ENCODE measurements around the gene STUM. TPM values are rescaled to one million over a fixed set of nuclear protein-coding genes. Genes with fewer than 3 reads are reported as not detected.

STUM gene
- total RNA-seq, 1 donor from 2014 or later, result not detected

DNA sequence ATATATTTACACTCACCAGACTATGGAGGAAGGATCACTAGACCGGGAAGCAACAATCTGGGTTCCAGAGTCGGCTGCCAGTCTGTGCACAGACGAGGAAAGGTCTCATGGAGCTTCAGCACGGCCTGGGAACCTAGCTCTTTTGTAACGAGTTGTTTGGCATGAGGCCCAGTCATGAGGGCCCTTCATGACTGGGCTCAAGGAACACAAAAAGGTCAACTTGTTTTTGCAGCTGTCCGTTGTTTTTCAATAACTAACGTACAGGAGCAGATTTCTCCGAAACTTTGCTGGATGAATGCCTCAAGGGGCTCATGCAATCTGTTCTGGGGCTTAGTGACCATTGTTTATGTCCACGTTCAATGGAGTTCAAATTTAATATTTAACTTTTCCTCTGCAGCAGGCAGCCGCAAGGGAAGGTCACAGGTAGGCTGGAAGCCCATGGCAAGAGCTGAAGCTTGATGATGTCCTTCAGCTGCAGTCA is 5.9 kb upstream of the STUM start:
- Histone ChIP-seq H3K27ac (no peak overlapping the region), H2AFZ (replicated peaks) (no peak overlapping the region), H3K36me3 (no peaks in the 10 kb centered on the region), H3K9ac (no peak overlapping the region), H3F3A (ENCODE audit: low read depth) (no peaks in the 10 kb centered on the region), H3K9me3 (ENCODE audit: low read depth) (no peaks in the 10 kb centered on the region), H3K27me3 (peaks cover 24% of the 10 kb centered on the region), H4K20me1 (ENCODE audit: low read depth) (no peaks in the 10 kb centered on the region), H3K4me3 (no peak overlapping the region), H3K79me2 (ENCODE audit: low read depth) (no peaks in the 10 kb centered on the region), H3K4me2 (no peak overlapping the region), H3K4me1 (no peaks in the 10 kb centered on the region)
- H3K36me3 Mint-ChIP-seq, result no peaks in the 10 kb centered on the region
- H3K27ac Mint-ChIP-seq, result no peak overlapping the region
- no peak for DNase-seq (ENCODE audit: low spot score)
- peaks cover 5% of the 10 kb centered on the region for H3K4me1 Mint-ChIP-seq
- H3K9me3 Mint-ChIP-seq, result no peaks in the 10 kb centered on the region
- H3K27me3 Mint-ChIP-seq (ENCODE audit: insufficient read depth, low read depth), result peaks cover 10% of the 10 kb centered on the region
- TF ChIP-seq EZH2phosphoT487 (IDR thresholded peaks at IDR 0.05) (no peak), EZH2 (IDR thresholded peaks at IDR 0.05) (no peak)
- TF ChIP-seq, protein P1, sequence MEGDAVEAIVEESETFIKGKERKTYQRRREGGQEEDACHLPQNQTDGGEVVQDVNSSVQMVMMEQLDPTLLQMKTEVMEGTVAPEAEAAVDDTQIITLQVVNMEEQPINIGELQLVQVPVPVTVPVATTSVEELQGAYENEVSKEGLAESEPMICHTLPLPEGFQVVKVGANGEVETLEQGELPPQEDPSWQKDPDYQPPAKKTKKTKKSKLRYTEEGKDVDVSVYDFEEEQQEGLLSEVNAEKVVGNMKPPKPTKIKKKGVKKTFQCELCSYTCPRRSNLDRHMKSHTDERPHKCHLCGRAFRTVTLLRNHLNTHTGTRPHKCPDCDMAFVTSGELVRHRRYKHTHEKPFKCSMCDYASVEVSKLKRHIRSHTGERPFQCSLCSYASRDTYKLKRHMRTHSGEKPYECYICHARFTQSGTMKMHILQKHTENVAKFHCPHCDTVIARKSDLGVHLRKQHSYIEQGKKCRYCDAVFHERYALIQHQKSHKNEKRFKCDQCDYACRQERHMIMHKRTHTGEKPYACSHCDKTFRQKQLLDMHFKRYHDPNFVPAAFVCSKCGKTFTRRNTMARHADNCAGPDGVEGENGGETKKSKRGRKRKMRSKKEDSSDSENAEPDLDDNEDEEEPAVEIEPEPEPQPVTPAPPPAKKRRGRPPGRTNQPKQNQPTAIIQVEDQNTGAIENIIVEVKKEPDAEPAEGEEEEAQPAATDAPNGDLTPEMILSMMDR (IDR thresholded peaks at IDR 0.05), result no peak
- H3K4me3 Mint-ChIP-seq, result no peak overlapping the region

DNA sequence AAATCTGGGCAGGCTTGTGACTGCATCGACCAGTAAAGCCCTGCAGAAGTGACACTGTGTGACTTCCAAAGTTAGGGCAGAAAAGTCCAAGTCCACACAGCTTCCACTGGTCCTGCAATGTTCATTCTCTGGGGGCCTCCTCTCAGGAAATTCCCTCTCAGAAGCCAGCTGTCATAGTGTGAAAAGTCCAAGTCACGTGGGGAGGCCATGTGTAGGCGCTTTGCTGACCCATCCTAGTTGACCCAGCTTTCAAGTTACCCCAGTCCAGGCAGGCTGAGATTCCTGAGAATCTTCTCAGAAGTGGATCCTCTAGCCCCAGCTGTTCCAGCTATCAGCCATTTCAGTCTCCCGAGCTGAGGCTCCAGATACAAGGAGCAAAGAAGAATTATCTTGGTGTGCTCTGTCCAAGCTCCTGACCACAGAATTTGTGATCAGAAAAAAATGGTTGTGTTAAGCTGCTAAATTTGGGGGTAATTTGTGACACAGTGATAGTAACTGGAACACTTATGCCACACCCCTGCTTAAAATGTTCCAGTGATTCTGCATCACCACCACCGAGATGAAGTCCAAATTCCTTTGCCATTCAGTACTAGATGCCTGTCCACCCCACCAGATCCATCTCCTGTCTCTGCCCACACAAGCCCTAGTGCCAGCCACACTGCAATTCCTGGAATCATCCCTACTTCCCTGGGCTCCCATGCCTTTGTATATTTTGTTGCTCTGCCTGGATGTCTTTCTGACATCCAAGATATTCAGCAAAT is 2.5 kb upstream of the STUM start:
- Mint-ChIP-seq H3K36me3 (no peaks in the 10 kb centered on the region), H3K27me3 (ENCODE audit: insufficient read depth, low read depth) (peaks cover 22% of the 10 kb centered on the region), H3K4me1 (peaks cover 17% of the 10 kb centered on the region), H3K27ac (no peak overlapping the region), H3K4me3 (no peak overlapping the region), H3K9me3 (no peaks in the 10 kb centered on the region)
- no peak for DNase-seq (ENCODE audit: low spot score)
- Histone ChIP-seq H3K9me3 (ENCODE audit: low read depth) (no peaks in the 10 kb centered on the region), H3K27ac (no peak overlapping the region), H2AFZ (replicated peaks) (no peak overlapping the region), H4K20me1 (ENCODE audit: low read depth) (peaks cover 7% of the 10 kb centered on the region), H3K79me2 (ENCODE audit: low read depth) (no peaks in the 10 kb centered on the region), H3K4me2 (no peak overlapping the region), H3K9ac (no peak overlapping the region), H3K4me1 (peaks cover 20% of the 10 kb centered on the region), H3K36me3 (no peaks in the 10 kb centered on the region), H3K4me3 (no peak overlapping the region), H3F3A (ENCODE audit: low read depth) (peaks cover 8% of the 10 kb centered on the region), H3K27me3 (peaks cover 56% of the 10 kb centered on the region)
- TF ChIP-seq, protein P1 (IDR thresholded peaks at IDR 0.05), result no peak
- TF ChIP-seq EZH2 (IDR thresholded peaks at IDR 0.05) (no peak), EZH2phosphoT487 (IDR thresholded peaks at IDR 0.05) (no peak)

DNA sequence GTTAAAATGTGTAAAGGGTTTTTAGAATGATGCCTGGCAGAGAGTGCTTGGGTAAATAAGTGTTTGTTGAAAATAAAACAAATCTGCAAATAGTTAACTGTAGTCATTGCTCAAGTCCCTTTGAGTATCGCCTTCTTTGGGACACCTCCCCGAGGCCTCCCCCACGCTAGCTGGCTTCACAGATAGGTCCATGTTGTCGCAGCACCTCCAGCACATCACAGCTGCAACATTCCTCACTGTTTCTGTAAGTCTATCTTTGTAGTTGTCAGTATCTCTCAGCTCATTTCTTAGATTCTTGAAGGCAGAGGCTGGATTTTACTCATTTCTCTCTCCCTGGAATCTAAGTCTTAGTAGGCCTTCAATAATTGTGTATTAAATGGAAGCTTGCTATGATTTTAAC is 1.6 kb upstream of the STUM start:
- Mint-ChIP-seq H3K9me3 (no peaks in the 10 kb centered on the region), H3K27ac (no peak overlapping the region)

More for the DNA sequence above, 1.6 kb upstream of the STUM start:
- Histone ChIP-seq H3K27ac (no peak overlapping the region), H2AFZ (replicated peaks) (no peak overlapping the region), H3K79me2 (ENCODE audit: low read depth) (no peaks in the 10 kb centered on the region), H3F3A (ENCODE audit: low read depth) (peaks cover 8% of the 10 kb centered on the region), H3K9me3 (ENCODE audit: low read depth) (no peaks in the 10 kb centered on the region), H3K36me3 (no peaks in the 10 kb centered on the region), H3K9ac (no peak overlapping the region), H3K27me3 (peaks cover 65% of the 10 kb centered on the region), H3K4me2 (no peak overlapping the region), H3K4me3 (no peak overlapping the region), H3K4me1 (peaks cover 20% of the 10 kb centered on the region), H4K20me1 (ENCODE audit: low read depth) (peaks cover 7% of the 10 kb centered on the region)
- Mint-ChIP-seq H3K36me3 (no peaks in the 10 kb centered on the region), H3K4me3 (no peak overlapping the region), H3K27me3 (ENCODE audit: insufficient read depth, low read depth) (peaks cover 31% of the 10 kb centered on the region), H3K4me1 (peaks cover 15% of the 10 kb centered on the region)
- TF ChIP-seq, protein P1 (IDR thresholded peaks at IDR 0.05), result no peak
- TF ChIP-seq EZH2 (IDR thresholded peaks at IDR 0.05), result no peak
- no peak for TF ChIP-seq EZH2phosphoT487 (IDR thresholded peaks at IDR 0.05)
- no peak for DNase-seq (ENCODE audit: low spot score)

Data from neural progenitor cell (in vitro differentiated cells).